Peyer's patch (tissue), 4 donors: ENCODE measurements around the gene B9D2.

ENCODE experiments used
- CTCF ChIP-seq, 6 experiments: fragments of 450-650 bp in 4 of 6; fragments of 200-600 bp in 2 of 6; sonication (generic) in 1 of 6; IDR thresholded peaks; one replicate each; pipeline ENCODE4 v1.5.1; 2017 to 2019; ENCODE audit warnings: antibody characterized with exemption in 6 of 6, mild to moderate bottlenecking in 3 of 6, moderate library complexity in 1 of 6
- POLR2A ChIP-seq, 2 donors: fragments of 450-650 bp; IDR thresholded peaks; one replicate each; pipeline ENCODE4 v1.5.1; 2017; ENCODE audit warnings: antibody characterized with exemption in 2 of 2, mild to moderate bottlenecking in 2 of 2, moderate library complexity in 2 of 2

- TF ChIP-seq POLR2A (IDR thresholded peaks at IDR 0.05) (no peak), CTCF (IDR thresholded peaks at IDR 0.05) (no peak)
Observed at GRCh38 chr19:41372501-41372900, 8.6 kb upstream of the B9D2 start.
